Stimulated activated CD4-positive, alpha-beta T cell treated with anti-CD3 and anti-CD28 coated beads, Interleukin-12 subunit alpha, Interleukin-12 subunit beta, amount 100 ng/mL, for 48 hours (primary cell): ENCODE results near the gene MGLL.

ENCODE experiments used
- DNase-seq, 3 donors: peaks; one replicate each; pipeline ENCODE4 v3.0.0-alpha.2; 2020; ENCODE audit warnings: low read depth in 2 of 3, low spot score in 1 of 3

MGLL gene

DNA sequence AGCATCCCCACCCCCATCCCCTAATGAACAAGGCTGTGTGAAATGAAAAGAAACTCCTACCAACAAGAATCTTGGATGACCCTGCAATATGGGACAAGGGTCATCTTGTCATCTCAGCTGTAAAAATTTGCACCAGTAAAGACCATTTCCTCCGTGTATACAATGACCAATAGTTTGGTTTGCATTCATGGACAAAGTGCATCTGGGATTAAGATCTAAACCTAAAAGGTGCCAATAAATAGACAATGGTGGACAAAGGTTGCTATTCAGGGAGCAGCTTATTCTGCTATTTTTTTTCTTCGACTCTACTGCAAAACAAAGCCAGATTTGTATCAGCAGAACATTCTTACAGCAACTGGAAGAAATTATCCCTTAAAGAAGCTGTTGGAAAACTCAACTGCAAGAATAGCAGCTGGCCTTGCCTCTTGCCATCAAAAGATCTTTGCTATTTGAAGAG is 8.0 kb downstream of the MGLL start:
- DNase-seq, result no peak

DNA sequence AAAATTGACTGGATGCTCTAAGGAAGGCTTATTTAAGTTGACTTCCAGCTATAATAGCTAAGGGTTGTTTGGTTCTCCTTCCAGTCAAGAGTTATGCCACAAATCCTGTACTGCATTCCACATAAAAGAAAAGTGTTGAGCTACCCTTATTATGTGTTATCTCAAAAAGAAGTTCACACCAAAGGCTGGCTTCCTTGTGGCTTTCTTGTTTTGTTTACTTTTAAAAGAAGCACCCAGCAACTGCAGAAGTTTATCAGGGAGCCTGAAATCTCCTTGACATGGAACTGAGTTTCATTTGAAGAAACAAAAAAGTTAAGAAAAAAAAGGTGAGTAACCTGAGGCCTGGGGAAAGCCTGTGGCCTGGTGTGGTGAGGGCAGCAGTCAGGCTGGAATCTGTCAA is 10.2 kb downstream of the MGLL start:
- DNase-seq, result no peak

DNA sequence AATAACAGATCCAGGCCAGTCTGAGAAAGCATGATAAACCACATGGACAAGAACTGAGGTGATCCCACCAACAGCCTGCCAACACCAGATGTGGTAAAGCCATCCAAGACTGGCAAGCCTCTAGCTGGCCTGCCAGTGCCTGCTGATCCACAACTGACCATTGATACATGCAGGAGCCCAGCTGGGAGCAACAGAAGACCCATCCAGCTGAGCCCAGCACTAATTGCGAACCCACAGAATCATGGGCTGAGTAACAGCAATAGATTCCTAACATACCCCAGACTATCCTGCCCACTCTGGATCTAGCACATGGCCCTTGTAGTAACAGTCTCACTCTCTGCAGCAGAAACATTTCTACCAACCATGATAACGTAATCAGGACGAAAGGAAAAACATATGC is 10.6 kb downstream of the MGLL start:
- no peak for DNase-seq

DNA sequence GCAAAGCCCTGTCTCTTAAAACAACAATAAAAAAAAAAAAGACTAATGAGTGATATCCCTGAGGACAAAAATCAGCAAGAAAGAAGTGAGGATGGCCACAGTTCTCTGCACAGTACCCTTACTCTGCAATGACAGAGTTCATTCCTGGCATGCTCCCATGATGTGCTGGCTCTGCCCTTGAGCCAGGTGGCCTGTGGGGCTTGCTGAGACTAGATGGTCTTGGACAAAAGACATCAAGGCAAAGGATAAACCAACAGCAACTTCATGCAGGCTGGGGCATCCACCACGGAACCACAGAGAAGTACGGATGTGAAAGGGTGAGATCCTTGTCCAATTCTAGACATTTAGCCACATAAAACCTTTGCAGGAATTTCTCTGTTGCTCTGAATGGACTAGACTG is 12.7 kb downstream of the MGLL start:
- no peak for DNase-seq

DNA sequence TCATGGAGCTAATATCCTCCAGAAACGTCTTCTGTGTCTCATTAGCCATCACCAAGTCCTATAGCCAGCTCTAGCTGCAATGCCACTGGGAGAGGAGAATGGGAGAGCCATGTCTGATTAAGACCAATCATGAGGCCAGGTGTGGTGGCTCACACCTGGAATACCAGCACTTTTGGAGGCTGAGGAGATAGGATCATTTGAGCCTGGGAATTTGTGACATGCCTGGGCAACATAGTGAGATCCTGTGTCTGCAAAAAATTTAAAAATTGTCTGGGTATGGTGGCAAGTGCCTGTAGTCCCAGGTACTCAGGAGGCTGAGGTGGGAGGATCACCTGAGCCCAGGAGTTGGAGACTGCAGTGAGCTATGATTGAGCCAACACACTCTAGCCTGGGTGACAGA is 13.1 kb downstream of the MGLL start:
- no peak for DNase-seq

DNA sequence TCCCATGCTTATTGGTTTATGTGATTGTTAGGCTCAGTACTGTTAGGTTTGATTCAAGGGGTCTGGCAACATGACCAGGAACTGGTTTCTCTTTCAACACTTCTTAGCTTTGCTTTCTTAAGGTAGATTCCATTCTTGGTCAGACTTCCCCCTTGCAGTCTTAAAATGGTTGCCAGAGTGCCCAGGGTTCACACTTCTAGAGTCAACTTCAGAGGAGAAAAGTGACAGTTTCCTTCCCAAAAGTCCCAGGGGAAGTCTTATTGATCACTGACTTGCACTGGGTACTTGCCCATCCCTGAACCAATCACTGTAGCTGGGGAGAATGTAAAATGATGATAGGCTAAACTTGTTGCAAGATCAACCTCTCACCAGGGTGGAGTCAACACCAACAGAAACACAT is 14.1 kb downstream of the MGLL start:
- DNase-seq, result no peak

DNA sequence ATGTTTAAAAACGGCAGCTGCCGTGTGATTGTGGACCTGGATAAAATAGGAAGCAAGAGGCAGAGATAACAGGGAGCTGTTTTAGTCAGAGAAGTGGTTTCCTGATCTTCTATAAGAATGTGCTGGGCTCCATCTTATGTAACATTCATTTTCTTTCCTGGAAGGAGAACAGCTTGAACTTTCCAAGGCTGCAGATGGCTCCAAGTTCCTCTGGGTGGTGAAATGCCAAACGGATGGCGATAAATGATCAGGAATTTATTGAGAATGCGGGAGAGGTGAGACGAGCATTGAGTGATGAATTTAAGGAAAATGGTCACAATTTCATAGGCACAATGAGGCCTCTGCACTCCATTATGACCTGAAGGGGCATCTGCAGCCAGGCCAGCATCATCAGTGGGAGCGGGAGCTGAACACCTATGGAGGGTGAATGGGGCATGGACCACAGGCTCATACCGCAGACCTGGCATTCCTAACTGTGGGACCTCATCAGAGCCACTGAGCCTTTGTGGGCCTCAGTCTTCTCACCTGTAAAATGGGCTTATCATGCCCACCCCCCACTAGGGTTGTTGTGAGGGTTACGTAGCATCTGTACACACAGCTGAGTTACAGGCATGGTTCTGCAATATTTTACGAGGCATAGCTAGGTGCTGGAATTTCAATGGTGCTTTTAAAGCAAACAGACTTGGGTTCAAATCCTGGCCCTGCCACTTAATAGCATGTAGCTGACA is 17.1 kb downstream of the MGLL start:
- no peak for DNase-seq

DNA sequence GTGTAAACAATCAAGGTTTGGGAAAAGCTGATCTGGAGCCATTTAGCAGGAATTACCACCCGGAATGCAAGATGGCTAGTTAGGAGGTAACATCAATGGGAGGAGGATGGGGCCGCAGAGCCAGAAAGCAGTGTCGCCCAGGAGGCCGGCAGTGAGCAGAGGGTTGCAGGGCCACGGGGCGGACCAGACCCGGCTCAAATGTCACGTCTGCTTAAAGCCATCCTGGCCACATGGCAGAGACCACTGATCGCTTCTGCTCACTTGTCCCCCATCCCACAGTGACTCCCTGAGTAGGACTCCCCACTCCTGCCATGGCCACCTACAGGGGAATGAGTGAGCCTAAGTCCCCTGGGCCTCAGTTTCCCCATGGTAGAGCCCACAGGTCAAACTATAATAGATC is 18.2 kb downstream of the MGLL start:
- DNase-seq, result no peak

DNA sequence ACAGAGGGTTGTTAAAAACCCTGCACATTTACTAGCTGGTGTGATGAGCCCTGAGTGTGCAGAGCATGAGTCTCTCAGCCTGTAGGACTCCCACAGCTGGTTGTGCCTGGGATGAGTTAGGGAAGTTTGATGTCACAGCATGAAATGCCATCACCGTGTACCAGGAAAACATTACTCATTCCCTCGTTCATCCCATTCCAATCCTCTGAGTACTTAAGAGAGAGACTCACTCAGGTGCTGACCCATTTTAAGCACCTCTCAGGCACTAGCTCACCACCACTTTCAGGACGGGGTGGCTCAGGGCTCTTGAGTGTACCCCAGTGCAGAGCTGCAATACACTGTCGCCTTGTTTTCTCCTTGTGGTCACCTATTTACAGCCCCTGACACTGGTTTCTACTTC is 18.7 kb downstream of the MGLL start:
- no peak for DNase-seq

DNA sequence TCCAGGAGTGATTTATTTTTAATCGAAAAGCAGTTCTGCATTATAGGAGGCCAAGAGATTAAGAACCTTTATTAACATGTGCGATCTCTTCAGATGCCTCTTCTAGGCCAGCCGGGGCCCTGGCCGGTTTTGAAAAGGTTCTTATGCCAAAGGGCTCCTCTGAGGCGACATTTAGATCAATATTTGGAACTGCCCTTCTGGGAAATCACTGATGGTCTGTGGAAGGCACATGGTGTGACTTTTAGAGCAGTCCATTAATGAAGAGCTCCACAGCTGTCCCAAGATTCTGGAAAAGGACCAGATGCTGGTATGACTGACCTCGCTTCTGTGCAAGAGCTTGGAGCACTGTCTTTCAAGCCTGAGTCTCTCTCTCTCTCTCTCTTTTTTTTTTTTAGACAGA is 19.7 kb downstream of the MGLL start:
- no peak for DNase-seq

DNA sequence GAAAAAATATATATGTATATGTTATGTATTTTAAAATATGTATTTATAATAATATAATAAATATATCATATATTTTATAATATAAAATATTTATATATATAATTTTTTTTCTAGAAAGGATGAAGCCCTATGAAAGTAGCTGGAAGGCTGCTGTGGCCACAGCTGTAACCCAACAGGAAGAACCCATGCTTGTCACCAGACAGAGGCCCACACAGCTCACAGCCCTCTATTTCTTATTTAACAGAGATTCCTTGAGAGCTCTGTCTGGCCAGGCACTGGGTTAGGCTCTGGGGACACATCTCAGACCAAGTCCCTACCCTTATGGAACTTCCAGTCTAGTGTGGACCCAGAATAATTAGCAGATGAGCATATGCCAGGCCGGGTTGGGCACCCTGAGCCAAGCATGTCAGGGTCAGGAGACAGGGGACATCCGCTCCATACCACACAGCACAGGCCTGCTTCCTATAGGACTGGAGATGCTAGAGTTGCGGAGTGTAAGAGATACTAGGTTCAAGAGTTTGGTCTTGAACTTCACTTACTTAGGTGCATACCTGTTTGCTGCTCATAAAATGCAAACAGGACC is 20.5 kb downstream of the MGLL start:
- DNase-seq, result no peak

DNA sequence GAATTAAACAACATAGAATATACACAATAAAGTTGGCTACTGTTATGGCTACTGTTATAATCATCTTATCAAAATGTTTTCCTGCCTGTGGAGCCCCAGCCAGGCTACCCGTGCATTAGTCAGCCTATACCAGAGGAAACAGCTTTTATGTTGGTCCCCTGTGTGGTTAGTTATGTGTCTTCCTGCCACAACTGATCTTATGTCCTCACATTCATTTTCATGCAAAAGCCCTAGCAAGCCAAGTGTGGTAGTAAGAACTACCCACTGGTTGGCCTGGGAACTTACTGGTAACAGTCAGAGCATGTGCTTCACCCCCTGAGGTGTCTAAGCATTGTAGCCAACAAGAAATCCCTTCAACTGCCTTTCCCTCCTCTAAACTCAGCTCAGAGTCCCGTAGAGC is 21.8 kb downstream of the MGLL start:
- no peak for DNase-seq

DNA sequence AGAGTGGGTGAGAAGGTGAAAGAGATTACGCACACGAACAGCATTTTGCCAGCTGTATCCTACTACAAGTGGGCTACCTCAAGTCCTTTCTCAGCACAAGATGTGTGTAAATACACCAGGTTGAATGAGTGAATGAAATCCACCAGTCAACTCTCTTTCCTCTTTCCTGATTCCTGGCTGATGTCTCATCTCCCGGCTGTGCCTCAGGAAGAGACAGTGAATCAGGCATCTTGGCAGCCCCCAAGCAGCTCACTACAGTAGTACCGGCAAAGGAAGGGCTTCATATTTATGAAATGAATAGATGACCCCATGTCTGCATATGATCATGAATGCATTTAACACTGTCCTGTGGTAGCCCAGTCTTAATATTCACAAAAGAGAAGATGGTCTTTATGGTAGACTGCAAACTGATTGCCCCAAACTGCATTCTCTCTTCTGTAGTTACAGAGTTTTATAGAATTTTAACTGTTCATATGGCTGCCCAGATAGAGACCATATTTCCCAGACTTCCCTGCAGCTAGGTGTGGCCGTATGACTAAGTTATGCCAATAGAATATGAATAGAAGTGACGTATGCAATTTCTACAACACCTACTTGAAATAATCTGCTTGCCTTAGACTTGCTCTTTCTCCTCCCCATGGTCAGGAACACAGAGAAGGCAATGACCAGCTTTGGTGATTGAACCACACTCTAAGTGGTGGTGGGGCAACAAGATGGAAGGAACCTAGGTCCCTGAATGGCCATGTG is 22.7 kb downstream of the MGLL start:
- DNase-seq, result no peak

DNA sequence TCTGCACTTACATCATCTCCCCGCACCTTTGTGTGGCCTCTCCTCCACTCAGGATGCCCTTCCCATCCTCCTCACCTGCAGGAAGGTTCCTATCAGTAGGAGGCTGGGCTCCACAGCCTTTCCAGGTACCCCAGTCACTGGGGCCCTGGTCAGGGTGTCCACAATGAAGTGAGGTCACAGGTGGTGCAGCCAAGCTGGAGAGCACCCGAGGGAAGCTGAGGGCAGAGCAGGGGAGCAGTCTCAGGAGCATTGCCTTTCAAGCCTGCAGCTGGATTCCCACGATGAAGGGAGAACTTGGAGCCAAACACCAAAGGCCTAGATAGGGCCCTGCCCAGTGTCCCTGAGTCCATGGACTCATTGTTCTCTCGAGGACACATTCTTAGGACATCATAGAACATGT is 23.6 kb downstream of the MGLL start:
- no peak for DNase-seq

DNA sequence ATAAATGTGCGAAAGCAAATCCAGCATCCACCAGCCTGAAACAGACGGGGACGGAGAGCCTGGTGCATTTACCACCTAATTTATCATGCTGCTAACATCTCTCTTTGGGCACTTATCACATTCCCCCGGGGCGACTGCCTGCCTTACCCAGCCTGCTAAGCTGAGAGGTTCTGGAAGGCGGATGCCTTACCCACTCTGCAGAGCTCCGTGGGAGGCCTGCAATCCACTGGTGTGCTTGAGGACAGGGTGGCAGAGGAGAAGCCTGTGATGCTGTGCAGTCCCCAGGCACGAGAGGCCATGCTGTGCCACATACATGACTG is 25.5 kb downstream of the MGLL start:
- no peak for DNase-seq

DNA sequence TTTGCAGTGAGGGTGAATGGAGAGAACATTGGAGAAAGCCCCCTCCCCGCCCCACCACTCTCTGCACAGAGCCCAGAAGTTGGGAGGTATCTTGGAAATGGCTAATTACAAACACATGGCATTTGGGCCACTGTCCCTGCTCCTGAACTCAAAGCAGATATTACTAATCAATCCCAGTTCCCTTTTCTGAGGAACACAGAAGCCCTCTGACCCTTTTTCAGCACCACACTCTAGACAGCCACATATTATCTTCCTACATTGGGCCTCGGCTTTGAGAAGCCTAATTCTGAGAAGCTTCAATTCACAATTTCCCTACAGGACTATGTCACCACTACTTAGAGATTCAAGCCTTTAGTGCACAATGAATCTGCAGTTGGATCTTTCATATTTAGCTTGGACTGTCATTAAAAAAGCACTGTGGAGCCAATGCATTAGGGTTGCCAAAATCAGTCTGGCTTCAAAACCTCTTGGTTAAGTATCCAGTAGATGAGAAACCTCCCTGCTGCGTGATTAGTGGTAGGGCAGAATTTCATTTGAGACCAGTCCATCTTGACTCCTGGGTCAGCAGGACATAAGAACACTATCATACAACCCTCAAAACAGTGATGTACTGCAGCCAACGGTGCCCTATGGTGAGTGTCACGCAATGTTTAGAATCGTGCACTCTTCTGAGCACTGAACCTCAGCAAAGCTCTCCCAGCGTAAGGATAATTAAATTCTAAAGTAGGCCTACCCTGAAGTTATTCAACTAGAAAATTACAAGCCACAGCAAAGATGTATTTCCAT is 26.1 kb downstream of the MGLL start:
- DNase-seq, result no peak

DNA sequence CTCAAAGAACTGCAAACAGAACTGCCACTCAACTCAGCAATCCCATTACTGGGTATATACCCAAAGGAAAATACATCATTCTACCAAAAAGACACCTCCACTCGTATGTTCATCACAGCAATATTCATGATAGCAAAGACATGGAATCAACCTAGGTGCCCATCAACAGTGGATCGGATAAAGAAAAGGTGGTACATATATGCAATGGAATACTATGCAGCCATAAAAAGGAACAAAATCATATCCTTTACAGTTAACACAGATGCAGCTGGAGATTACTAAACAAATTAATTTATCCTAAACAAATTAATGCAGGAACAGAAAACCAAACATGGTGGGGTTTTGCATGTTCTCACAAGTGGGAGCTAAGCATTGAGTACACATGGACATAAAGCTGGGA is 27.3 kb downstream of the MGLL start:
- DNase-seq, result no peak

DNA sequence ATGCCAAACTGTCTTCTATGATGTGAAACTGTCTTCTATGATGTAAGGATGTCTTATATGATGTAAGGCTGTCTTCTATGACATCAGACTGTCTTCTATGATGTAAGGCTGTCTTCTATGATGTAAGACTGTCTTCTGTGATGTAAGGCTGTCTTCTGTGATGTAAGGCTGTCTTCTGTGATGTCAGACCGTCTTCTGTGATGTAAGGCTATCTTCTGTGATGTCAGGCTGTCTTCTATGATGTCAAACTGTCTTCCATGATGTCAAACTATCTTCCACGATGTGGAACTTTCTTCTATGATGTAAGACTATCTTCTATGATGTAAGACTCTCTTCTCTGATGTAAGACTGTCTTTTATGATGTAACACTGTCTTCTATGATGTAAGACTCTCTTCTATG is 27.9 kb downstream of the MGLL start:
- no peak for DNase-seq

DNA sequence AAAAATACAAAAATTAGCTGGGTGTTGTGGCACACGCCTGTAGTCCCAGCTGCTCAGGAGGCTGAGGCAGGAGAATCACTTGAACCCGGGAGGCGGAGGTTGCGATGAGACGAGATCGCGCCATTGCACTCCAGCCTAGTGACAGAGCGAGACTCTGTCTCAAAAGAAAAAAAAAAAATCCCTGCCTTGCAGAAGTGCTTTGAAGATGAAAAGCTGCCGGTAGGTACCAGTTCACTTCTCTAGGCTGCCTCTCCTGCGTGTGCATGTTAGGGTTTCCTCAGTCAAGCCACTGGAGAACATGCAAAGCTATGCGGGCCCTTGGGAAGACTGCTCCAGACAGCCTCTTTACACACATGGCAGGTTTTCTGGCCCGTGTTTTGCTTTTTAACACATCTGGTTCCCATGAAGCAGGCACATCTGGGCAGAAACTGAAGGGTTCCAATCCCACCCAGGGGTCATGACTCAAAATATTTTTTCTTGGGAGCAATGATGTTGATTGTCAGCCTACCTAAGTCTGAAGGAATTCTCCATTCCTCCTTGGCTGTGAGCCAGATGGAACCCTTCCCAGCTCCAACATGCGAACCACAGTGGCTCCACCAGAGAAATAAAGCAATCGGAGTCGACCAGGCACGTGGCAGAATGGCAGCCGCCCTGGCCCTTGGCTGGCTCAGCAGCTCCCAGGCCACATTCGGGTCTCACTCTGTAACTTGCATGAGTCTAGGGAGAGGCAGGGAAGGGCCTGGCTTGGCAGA is 29.6 kb downstream of the MGLL start:
- DNase-seq, result no peak

DNA sequence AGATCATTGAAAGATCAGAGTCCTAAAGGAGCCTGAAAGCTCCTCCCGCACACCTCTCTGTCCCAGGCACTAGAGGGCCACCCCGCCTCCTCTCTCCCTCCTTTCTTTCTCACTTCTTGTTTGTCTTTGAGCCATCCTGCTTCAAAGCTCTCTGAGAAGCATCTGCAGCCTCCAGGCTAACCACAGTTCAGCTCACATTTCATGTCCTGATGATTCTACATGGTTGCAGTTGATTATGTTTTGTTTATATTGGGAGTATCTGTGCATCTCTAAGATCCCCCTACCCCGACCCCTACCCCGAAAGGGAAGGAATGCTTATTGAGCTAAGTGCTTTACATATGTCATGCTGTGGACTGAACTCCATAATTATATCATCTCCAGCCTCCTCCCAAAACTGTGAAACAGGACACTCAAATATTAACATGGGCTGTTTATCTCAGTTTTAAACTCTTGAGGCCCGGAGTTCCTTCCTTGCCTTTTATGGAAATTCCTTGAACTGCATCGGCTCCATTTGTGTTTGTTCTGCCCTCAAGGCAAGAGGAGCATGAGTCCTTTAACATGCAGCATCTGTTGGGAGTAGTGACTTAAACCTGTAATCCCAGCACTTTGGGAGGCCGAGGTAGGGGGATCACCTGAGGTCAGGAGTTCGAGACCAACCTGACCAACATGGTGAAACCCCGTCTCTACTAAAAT is 30.9 kb downstream of the MGLL start:
- no peak for DNase-seq

DNA sequence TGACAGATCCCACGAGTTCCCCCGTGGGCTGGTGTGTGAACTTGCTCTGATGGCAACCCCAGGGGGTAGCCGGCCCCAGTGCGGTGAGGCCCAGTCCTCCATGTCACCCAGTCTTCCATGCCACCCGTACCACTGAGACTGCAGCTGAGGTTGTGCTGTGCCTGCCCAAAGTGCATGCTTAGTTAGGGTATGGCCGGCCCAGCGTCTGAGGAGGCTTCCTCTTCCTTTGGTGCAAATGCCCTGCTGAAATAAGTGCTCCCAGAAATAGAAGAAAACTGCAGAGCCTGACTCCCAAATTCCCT is 31.5 kb downstream of the MGLL start:
- DNase-seq, result no peak
